IMR-90 (cell line): ENCODE data around the gene PGPEP1. TPM values are rescaled to one million over a fixed set of nuclear protein-coding genes. Genes with fewer than 3 reads are reported as not detected.

Source experiments
- ATAC-seq: fragments of 200-7000 bp; cut with Tn5 transposase; 2 replicates; pipeline ENCODE4 v1.9.1; 2020; ENCODE audit warnings: low read depth, mild to moderate bottlenecking, moderate library complexity
- BruUV-seq: library from RNA; stranded (reverse); fragments of 400-500 nt; replicated peaks from 2 replicates; lab custom pipeline; 2021; lab: Mats Ljungman, UMichigan
- CTCF ChIA-PET: fragments of 300-600 bp; formaldehyde crosslinking; extraction: SDS; loops from one replicate; lab custom pipeline; 2021; ENCODE audit warnings: antibody characterized with exemption; lab: Yijun Ruan, JAX
- POLR2A ChIA-PET: fragments of 300-600 bp; sonication (Branson Sonifier 250); formaldehyde crosslinking; loops from one replicate; lab custom pipeline; 2022; ENCODE audit warnings: antibody characterized with exemption; ENCODE audit not compliant: unreplicated experiment; lab: Charles Lee
- DNase-seq: peaks from one replicate; pipeline ENCODE4 v3.0.0; 2013
- H2AFZ ChIP-seq: replicated peaks from 2 replicates; pipeline ENCODE3; 2013; ENCODE audit warnings: low read length, mild to moderate bottlenecking; ENCODE audit not compliant: poor library complexity
- H2AK5ac ChIP-seq: 2 replicates; pipeline ENCODE4 v1.6.1; 2013; ENCODE audit warnings: low read depth, low read length, inconsistent platforms
- H2AK9ac ChIP-seq: replicated peaks from 2 replicates; pipeline ENCODE3; 2013; ENCODE audit warnings: mild to moderate bottlenecking, low read depth, low read length, moderate library complexity; ENCODE audit not compliant: poor library complexity
- H2BK120ac ChIP-seq: 2 replicates; pipeline ENCODE4 v1.6.1; 2013; ENCODE audit warnings: low read depth, low read length, inconsistent platforms
- H2BK15ac ChIP-seq: 3 replicates; pipeline ENCODE4 v1.6.1; 2013; ENCODE audit warnings: low read depth, low read length, inconsistent platforms
- H2BK20ac ChIP-seq: 2 replicates; pipeline ENCODE4 v1.6.1; 2013; ENCODE audit warnings: low read depth, mild to moderate bottlenecking, inconsistent platforms, low read length, moderate library complexity
- H2BK5ac ChIP-seq: 2 replicates; pipeline ENCODE4 v1.6.1; 2013; ENCODE audit warnings: mild to moderate bottlenecking, low read depth, low read length, inconsistent platforms; ENCODE audit not compliant: poor library complexity, severe bottlenecking
- H3K14ac ChIP-seq: replicated peaks from 2 replicates; pipeline ENCODE4 v1.6.1; 2013; ENCODE audit warnings: low read depth, low read length, inconsistent platforms
- H3K18ac ChIP-seq: 2 replicates; pipeline ENCODE4 v1.6.1; 2013; ENCODE audit warnings: low read depth, low read length, control low read depth
- H3K23ac ChIP-seq: 2 replicates; pipeline ENCODE4 v1.6.1; 2013; ENCODE audit warnings: low read depth, low read length, inconsistent platforms
- H3K27ac ChIP-seq: 2 replicates; pipeline ENCODE4 v1.5.1; 2013; ENCODE audit warnings: mild to moderate bottlenecking, control low read depth, low read length; ENCODE audit not compliant: insufficient read depth
- H3K27me3 ChIP-seq: 2 replicates; pipeline ENCODE4 v1.6.1; 2013; ENCODE audit warnings: low read length; ENCODE audit not compliant: control insufficient read depth, insufficient read depth
- H3K36me3 ChIP-seq: 2 replicates; pipeline ENCODE4 v1.6.1; 2013; ENCODE audit warnings: low read length, mixed read lengths; ENCODE audit not compliant: control insufficient read depth, insufficient read depth
- H3K4ac ChIP-seq: 2 replicates; pipeline ENCODE4 v1.6.1; 2013; ENCODE audit warnings: low read depth, low read length, inconsistent platforms
- H3K4me1 ChIP-seq: 2 replicates; pipeline ENCODE4 v1.6.1; 2013; ENCODE audit warnings: low read length, mixed read lengths; ENCODE audit not compliant: control insufficient read depth, insufficient read depth
- H3K4me2 ChIP-seq: 2 replicates; pipeline ENCODE4 v1.6.1; 2013; ENCODE audit warnings: low read depth, mild to moderate bottlenecking, control low read depth, low read length, moderate library complexity
- H3K4me3 ChIP-seq: 2 replicates; pipeline ENCODE4 v1.5.1; 2013; ENCODE audit warnings: low read depth, mild to moderate bottlenecking, control low read depth, low read length, moderate library complexity; ENCODE audit not compliant: insufficient read depth
- H3K56ac ChIP-seq: 2 replicates; pipeline ENCODE4 v1.6.1; 2013; ENCODE audit warnings: low read length, inconsistent platforms; ENCODE audit not compliant: insufficient read depth; ENCODE audit errors: extremely low read depth
- H3K79me1 ChIP-seq, 2 experiments: 2 replicates each; pipeline ENCODE4 v1.6.1; 2013; ENCODE audit warnings: low read length in 2 of 2, inconsistent platforms in 1 of 2, low read depth in 1 of 2
- H3K9ac ChIP-seq: 2 replicates; pipeline ENCODE4 v1.6.1; 2013; ENCODE audit warnings: low read depth, low read length, control low read depth
- H3K9me1 ChIP-seq: 2 replicates; pipeline ENCODE4 v1.6.1; 2013; ENCODE audit warnings: low read length, inconsistent platforms; ENCODE audit not compliant: insufficient read depth
- H3K9me3 ChIP-seq: 2 replicates; pipeline ENCODE4 v1.6.1; 2013; ENCODE audit warnings: low read length; ENCODE audit not compliant: control insufficient read depth, insufficient read depth
- H4K20me1 ChIP-seq: 2 replicates; pipeline ENCODE4 v1.6.1; 2013; ENCODE audit warnings: low read length, inconsistent platforms; ENCODE audit not compliant: insufficient read depth
- H4K5ac ChIP-seq: 2 replicates; pipeline ENCODE4 v1.6.1; 2013; ENCODE audit warnings: mild to moderate bottlenecking, low read depth, low read length, control low read depth
- H4K8ac ChIP-seq, 2 experiments: 2 replicates each; pipeline ENCODE4 v1.6.1; 2013; ENCODE audit warnings: low read depth in 2 of 2, low read length in 2 of 2, control low read depth in 1 of 2, inconsistent platforms in 1 of 2
- H4K91ac ChIP-seq: 2 replicates; pipeline ENCODE4 v1.6.1; 2013; ENCODE audit warnings: low read depth, low read length, inconsistent platforms; ENCODE audit not compliant: insufficient read depth
- BHLHE40 ChIP-seq: fragments of 150-350 bp; IDR thresholded peaks from 2 replicates; pipeline ENCODE4 v1.6.1; 2016; ENCODE audit warnings: mild to moderate bottlenecking, low read depth, low read length
- CHD1 ChIP-seq: IDR thresholded peaks from 2 replicates; pipeline ENCODE4 v1.6.1; 2012; ENCODE audit warnings: low read depth, low read length, improper control_type of control experiment
- MAZ ChIP-seq: IDR thresholded peaks from 2 replicates; pipeline ENCODE4 v1.6.1; 2012; ENCODE audit warnings: low read depth, mild to moderate bottlenecking, low read length, improper control_type of control experiment, moderate library complexity, borderline replicate concordance
- MXI1 ChIP-seq: IDR thresholded peaks from 2 replicates; pipeline ENCODE4 v1.6.1; 2012; ENCODE audit warnings: low read depth, mild to moderate bottlenecking, low read length, moderate library complexity, borderline replicate concordance
- NFE2L2 ChIP-seq: fragments of 150-350 bp; IDR thresholded peaks from 2 replicates; pipeline ENCODE4 v1.6.1; 2016; ENCODE audit warnings: low read depth, mild to moderate bottlenecking, low read length
- POLR2A ChIP-seq: IDR thresholded peaks from 2 replicates; pipeline ENCODE4 v1.6.1; 2012; ENCODE audit warnings: mild to moderate bottlenecking, low read depth, low read length
- RAD21 ChIP-seq: IDR thresholded peaks from 2 replicates; pipeline ENCODE4 v1.6.1; 2012; ENCODE audit warnings: low read length, improper control_type of control experiment
- WGBS, 2 experiments: methylation state at CpG; one replicate each; pipeline versions ENCODE4 v1.1.5 to v1.1.7; 2013; ENCODE audit warnings: missing lambda C conversion rate in 2 of 2; ENCODE audit not compliant: insufficient read length in 1 of 2; ENCODE audit errors: extremely low coverage in 2 of 2; 5-methylcytosine and 5-hydroxymethylcytosine counted together
- dilution Hi-C: fragments of 300-500 bp; cut with HindIII; formaldehyde crosslinking; loops from one replicate; pipeline ENCODE4 v1.14.3; 2018; ENCODE audit warnings: low sequenced_read_pairs; ENCODE audit not compliant: unreplicated experiment
- in situ Hi-C: fragments of 300-500 bp; cut with MboI; formaldehyde crosslinking; loops from 3 replicates; pipeline ENCODE4 v1.14.3; 2019; ENCODE audit warnings: low sequenced_read_pairs, inconsistent platforms, mixed read lengths
- intact Hi-C: fragments of 100-400 bp; cut with micrococcal nuclease; formaldehyde crosslinking; loops from 2 replicates; pipeline ENCODE4 v1.10.0; 2022
- polyA plus RNA-seq, 3 experiments: library from polyadenylated mRNA; depleted of rRNA; stranded (reverse); fragments of >200 nt; gene quantifications; 2 replicates each; pipeline ENCODE4 v1.2.3, GENCODE V29; 2012; ENCODE audit warnings: low replicate concordance in 1 of 3
- total RNA-seq: library from RNA; depleted of rRNA; stranded (reverse); fragments of >200 nt; gene quantifications from 2 replicates; pipeline ENCODE4 v1.2.3, GENCODE V29; 2012
- TF ChIP-seq, protein P1 (sequence below): fragments of 150-350 bp; IDR thresholded peaks from 2 replicates; pipeline ENCODE4 v1.6.1; 2017; ENCODE audit warnings: mild to moderate bottlenecking, antibody characterized with exemption, low read length, low read depth
- TF ChIP-seq, protein P2 (sequence below): conservative IDR thresholded peaks from 2 replicates; pipeline ENCODE4 v1.5.1; 2012; ENCODE audit warnings: mild to moderate bottlenecking, low read depth, low read length, improper control_type of control experiment
- TF ChIP-seq, protein P3 (sequence below): fragments of 150-350 bp; IDR thresholded peaks from 2 replicates; pipeline ENCODE4 v1.6.1; 2016; ENCODE audit warnings: low read depth, mild to moderate bottlenecking, low read length, moderate library complexity, borderline replicate concordance

The PGPEP1 gene
- total and polyA plus RNA-seq, 2 of the 4 experiments (the other 2 are of a cell fraction) = 11.8 to 14.3 TPM

DNA sequence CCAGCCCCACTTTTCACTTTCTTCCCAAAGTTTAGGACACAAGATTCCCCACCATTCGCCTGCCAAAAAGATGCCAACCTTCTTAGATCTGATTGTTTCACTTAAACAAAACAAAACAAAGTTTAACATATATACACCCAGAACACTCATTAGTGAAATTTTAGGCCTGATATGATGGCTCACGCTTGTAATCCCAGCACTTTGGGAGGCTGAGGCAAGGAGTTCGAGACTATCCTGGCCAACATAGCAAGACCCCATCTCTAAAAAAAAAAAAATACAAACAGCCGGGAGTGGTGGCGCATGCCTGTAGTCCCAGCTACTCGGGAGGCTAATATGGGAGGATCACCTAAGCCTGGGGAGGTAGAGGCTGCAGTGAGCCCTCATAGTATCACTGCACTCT, 4.9 kb downstream of the PGPEP1 start:
- H3K27me3 ChIP-seq = no peaks in the 10 kb centered on the region
- no peak overlapping the region for H2BK120ac ChIP-seq
- no peak overlapping the region for H3K4me2 ChIP-seq
- no peak overlapping the region for H3K23ac ChIP-seq
- no peak overlapping the region for H2BK5ac ChIP-seq
- H4K8ac ChIP-seq = no peak overlapping the region
- H3K18ac ChIP-seq = no peak overlapping the region
- intact Hi-C loops = no loop called here
- no peak overlapping the region for H3K27ac ChIP-seq
- POLR2A ChIA-PET = interaction anchor here (0.6 kb wide), 1 partner anchor 86 kb away, joined by 26 read pairs; no protein-coding TSS in a partner anchor
- no peaks in the 10 kb centered on the region for H3K9me3 ChIP-seq
- DNase-seq (no peak), ATAC-seq (no peak)
- no TSS peak for BruUV-seq
- CTCF ChIA-PET = no interaction called here
- dilution Hi-C loops = no loop called here
- H2AK5ac ChIP-seq = no peak overlapping the region
- H3K9me1 ChIP-seq = peaks cover under 1% of the 10 kb centered on the region; the same call in 1 of the 2 replicates
- WGBS, 2 experiments = 90% methylated on average over 2 of the region's 6 CpGs; no CpG with 5 or more reads in 1 of the 2 experiments
- in situ Hi-C loops = no loop called here
- no peak overlapping the region for H4K5ac ChIP-seq
- TF ChIP-seq RAD21 = no peak
- no peak for TF ChIP-seq NFE2L2
- TF ChIP-seq, protein P1, sequence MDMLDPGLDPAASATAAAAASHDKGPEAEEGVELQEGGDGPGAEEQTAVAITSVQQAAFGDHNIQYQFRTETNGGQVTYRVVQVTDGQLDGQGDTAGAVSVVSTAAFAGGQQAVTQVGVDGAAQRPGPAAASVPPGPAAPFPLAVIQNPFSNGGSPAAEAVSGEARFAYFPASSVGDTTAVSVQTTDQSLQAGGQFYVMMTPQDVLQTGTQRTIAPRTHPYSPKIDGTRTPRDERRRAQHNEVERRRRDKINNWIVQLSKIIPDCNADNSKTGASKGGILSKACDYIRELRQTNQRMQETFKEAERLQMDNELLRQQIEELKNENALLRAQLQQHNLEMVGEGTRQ = no peak
- TF ChIP-seq MAZ = no peak
- TF ChIP-seq POLR2A = no peak
- TF ChIP-seq, protein P2, sequence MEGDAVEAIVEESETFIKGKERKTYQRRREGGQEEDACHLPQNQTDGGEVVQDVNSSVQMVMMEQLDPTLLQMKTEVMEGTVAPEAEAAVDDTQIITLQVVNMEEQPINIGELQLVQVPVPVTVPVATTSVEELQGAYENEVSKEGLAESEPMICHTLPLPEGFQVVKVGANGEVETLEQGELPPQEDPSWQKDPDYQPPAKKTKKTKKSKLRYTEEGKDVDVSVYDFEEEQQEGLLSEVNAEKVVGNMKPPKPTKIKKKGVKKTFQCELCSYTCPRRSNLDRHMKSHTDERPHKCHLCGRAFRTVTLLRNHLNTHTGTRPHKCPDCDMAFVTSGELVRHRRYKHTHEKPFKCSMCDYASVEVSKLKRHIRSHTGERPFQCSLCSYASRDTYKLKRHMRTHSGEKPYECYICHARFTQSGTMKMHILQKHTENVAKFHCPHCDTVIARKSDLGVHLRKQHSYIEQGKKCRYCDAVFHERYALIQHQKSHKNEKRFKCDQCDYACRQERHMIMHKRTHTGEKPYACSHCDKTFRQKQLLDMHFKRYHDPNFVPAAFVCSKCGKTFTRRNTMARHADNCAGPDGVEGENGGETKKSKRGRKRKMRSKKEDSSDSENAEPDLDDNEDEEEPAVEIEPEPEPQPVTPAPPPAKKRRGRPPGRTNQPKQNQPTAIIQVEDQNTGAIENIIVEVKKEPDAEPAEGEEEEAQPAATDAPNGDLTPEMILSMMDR = no peak
- TF ChIP-seq CHD1 = no peak
- TF ChIP-seq, protein P3, sequence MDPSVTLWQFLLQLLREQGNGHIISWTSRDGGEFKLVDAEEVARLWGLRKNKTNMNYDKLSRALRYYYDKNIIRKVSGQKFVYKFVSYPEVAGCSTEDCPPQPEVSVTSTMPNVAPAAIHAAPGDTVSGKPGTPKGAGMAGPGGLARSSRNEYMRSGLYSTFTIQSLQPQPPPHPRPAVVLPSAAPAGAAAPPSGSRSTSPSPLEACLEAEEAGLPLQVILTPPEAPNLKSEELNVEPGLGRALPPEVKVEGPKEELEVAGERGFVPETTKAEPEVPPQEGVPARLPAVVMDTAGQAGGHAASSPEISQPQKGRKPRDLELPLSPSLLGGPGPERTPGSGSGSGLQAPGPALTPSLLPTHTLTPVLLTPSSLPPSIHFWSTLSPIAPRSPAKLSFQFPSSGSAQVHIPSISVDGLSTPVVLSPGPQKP = no peak
- no peak for TF ChIP-seq MXI1
- no peak for TF ChIP-seq BHLHE40
- no peak overlapping the region for H4K91ac ChIP-seq
- peaks cover 0 to 12% of the 10 kb centered on the region in 2 experiments; a peak in 3 of 4 replicates for H3K79me1 ChIP-seq
- H3K4me3 ChIP-seq = no peak overlapping the region
- H3K9ac ChIP-seq = no peak overlapping the region
- H2BK15ac ChIP-seq = no peak overlapping the region
- no peak overlapping the region for H2BK20ac ChIP-seq
- no peak overlapping the region for H3K14ac ChIP-seq
- H3K36me3 ChIP-seq = peaks cover 8% of the 10 kb centered on the region; the same call in 1 of the 2 replicates
- no peak overlapping the region for H2AFZ ChIP-seq
- peaks cover 8% of the 10 kb centered on the region for H3K4me1 ChIP-seq
- peaks cover 4% of the 10 kb centered on the region; the same call in 1 of the 2 replicates for H4K20me1 ChIP-seq
- H2AK9ac ChIP-seq = no peak overlapping the region
- no peak overlapping the region for H3K4ac ChIP-seq
- no peak overlapping the region for H3K56ac ChIP-seq
